Prostate gland (tissue), 2 donors: ENCODE data around the gene INSR. TPM values are rescaled to one million over a fixed set of nuclear protein-coding genes. Genes with fewer than 3 reads are reported as not detected.

Source experiments
- DNase-seq: peaks from one replicate; pipeline ENCODE4 v3.0.0-alpha.2; 2019; ENCODE audit warnings: low spot score
- H3K27ac ChIP-seq, 2 donors: fragments of 200-600 bp; sonication (generic); 2 replicates each; pipeline ENCODE4 v1.5.1; 2017 to 2019
- H3K27me3 ChIP-seq: fragments of 200-600 bp; sonication (generic); replicated peaks from 2 replicates; pipeline ENCODE4 v1.5.1; 2019; ENCODE audit not compliant: insufficient read depth
- H3K36me3 ChIP-seq, 2 donors: fragments of 200-600 bp; sonication (generic); 1 replicate in 1 of 2; 2 replicates in 1 of 2; pipeline versions ENCODE4 v1.5.1 to v1.8.1; 2017 to 2019
- H3K4me1 ChIP-seq: fragments of 200-600 bp; sonication (generic); replicated peaks from 2 replicates; pipeline ENCODE4 v1.5.1; 2019
- H3K4me3 ChIP-seq, 2 donors: fragments of 200-600 bp; sonication (generic); 2 replicates each; pipeline ENCODE4 v1.5.1; 2017 to 2019
- H3K9me3 ChIP-seq: fragments of 200-600 bp; sonication (generic); 2 replicates; pipeline ENCODE4 v1.5.1; 2017
- CTCF ChIP-seq, 4 experiments: fragments of 200-600 bp in 2 of 4; fragments of 450-650 bp in 2 of 4; sonication (generic) in 2 of 4; IDR thresholded peaks; 1 replicate in 3 of 4; 2 replicates in 1 of 4; pipeline ENCODE4 v1.5.1; 2016 to 2019; ENCODE audit warnings: antibody characterized with exemption in 4 of 4, mild to moderate bottlenecking in 2 of 4, moderate library complexity in 2 of 4
- POLR2A ChIP-seq: fragments of 450-650 bp; IDR thresholded peaks from one replicate; pipeline ENCODE4 v1.6.1; 2016; ENCODE audit warnings: antibody characterized with exemption, mild to moderate bottlenecking
- POLR2AphosphoS5 ChIP-seq: sonication (generic); formaldehyde crosslinking; IDR thresholded peaks from one replicate; pipeline ENCODE4 v1.6.1; 2017; ENCODE audit warnings: antibody characterized with exemption
- WGBS: methylation state at CpG from one replicate; pipeline ENCODE4 v1.1.5; 2018; 5-methylcytosine and 5-hydroxymethylcytosine counted together
- intact Hi-C: fragments of 100-400 bp; cut with DNase I; formaldehyde crosslinking; loops from one replicate; pipeline ENCODE4 v1.14.2; 2022
- total RNA-seq, 2 donors: library from RNA; depleted of rRNA; stranded (reverse); fragments of >200 nt; gene quantifications; one replicate each; pipeline ENCODE4 v1.1.0, GENCODE V29; 2016

The INSR gene
- total RNA-seq, 2 donors from 2014 or later = 51.2 to 124 TPM

GRCh38 chr19:7288131-7288530 lies 6.1 kb downstream of the INSR start:
- TF ChIP-seq CTCF (IDR thresholded peaks at IDR 0.05) (no peak), POLR2A (no peak), POLR2AphosphoS5 (no peak)
- H3K27me3 ChIP-seq = no peaks in the 10 kb centered on the region
- H3K4me1 ChIP-seq = no peaks in the 10 kb centered on the region
- no peak overlapping the region for H3K27ac ChIP-seq
- H3K4me3 ChIP-seq = no peak overlapping the region
- no peak for DNase-seq
- whole genome bisulfite sequencing = 93% methylated on average over 1 of the region's 1 CpG
- H3K9me3 ChIP-seq = no peaks in the 10 kb centered on the region
- H3K36me3 ChIP-seq = no peaks in the 10 kb centered on the region
- intact Hi-C loops = no loop called here

DNA sequence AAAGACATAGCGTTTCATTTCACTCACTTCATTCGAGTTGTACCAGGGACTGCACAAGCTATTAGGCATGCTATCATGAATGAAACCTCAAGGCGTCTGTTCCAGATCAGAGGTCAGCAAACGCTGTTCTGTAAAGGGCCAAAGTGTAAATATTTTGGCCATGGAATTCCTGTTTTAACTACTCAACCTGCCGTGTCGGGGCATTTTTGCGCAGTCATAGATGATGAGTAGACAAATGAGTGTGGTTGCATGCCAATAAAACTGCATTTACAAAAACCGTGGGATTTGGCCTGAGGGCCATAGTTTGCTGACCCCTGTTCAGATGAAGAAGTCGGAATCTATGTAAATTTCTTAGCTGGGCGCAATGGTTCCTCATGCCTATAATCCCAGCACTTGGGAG lies 6.5 kb downstream of the INSR start:
- intact Hi-C loops = no loop called here
- no peak for DNase-seq
- H3K36me3 ChIP-seq = no peaks in the 10 kb centered on the region
- no peak overlapping the region for H3K4me3 ChIP-seq
- no peaks in the 10 kb centered on the region for H3K4me1 ChIP-seq
- H3K27me3 ChIP-seq = no peaks in the 10 kb centered on the region
- H3K9me3 ChIP-seq = no peaks in the 10 kb centered on the region
- TF ChIP-seq POLR2AphosphoS5 (no peak), POLR2A (no peak), CTCF (IDR thresholded peaks at IDR 0.05) (no peak)
- H3K27ac ChIP-seq = no peak overlapping the region
- 63% methylated on average over 10 of the region's 10 CpGs for WGBS

GRCh38 chr19:7280940-7281666 lies 13.1 kb downstream of the INSR start:
- no peaks in the 10 kb centered on the region for H3K9me3 ChIP-seq
- intact Hi-C loops = no loop called here
- no peak overlapping the region for H3K27ac ChIP-seq
- H3K4me3 ChIP-seq = no peak overlapping the region
- TF ChIP-seq POLR2A = no peak
- TF ChIP-seq CTCF (IDR thresholded peaks at IDR 0.05) = no peak
- no peak for TF ChIP-seq POLR2AphosphoS5
- WGBS = 81% methylated on average over 10 of the region's 10 CpGs
- DNase-seq = no peak
- no peaks in the 10 kb centered on the region for H3K36me3 ChIP-seq
- H3K4me1 ChIP-seq = no peaks in the 10 kb centered on the region
- no peaks in the 10 kb centered on the region for H3K27me3 ChIP-seq

DNA sequence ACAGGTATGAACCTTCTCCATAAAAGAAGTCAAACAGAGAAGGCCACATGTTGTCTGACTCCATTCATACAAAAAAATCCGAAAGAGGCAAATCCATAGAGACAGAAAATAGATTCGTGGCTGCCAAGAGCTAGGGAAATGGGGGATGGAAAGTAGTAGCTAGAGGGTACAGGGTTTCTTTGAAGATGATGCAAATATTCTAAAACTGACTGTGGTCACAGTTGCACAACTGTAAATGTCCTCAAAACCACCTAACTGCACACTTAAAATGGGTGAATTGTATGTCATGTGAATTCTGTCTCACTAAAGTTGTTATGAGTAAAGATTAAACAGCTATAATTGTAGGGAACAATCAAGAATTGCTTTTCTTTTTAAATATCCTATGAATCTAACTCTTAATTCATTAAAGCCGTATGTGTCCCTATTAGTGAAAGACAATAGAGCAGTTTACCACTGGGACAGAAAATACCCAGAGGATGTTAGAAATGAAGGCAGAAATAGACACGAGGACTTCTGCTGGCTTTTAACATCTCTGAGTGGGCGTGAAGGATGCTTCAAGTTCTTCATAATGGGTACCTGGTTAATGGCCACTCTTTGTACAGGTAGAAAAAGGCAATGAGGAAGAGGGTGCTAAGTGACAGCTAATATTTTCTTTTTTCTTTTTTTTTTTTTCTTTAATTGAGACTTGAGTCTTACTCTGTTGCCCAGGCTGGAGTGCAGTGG lies 21.2 kb downstream of the INSR start:
- H3K36me3 ChIP-seq = no peaks in the 10 kb centered on the region
- intact Hi-C loops = no loop called here
- TF ChIP-seq POLR2AphosphoS5 (no peak), CTCF (IDR thresholded peaks at IDR 0.05) (no peak), POLR2A (no peak)
- H3K9me3 ChIP-seq = no peaks in the 10 kb centered on the region
- H3K4me1 ChIP-seq = no peaks in the 10 kb centered on the region
- H3K27ac ChIP-seq = no peak overlapping the region
- no peak for DNase-seq
- H3K4me3 ChIP-seq = no peak overlapping the region
- 79% methylated on average over 5 of the region's 5 CpGs for WGBS
- no peaks in the 10 kb centered on the region for H3K27me3 ChIP-seq

DNA sequence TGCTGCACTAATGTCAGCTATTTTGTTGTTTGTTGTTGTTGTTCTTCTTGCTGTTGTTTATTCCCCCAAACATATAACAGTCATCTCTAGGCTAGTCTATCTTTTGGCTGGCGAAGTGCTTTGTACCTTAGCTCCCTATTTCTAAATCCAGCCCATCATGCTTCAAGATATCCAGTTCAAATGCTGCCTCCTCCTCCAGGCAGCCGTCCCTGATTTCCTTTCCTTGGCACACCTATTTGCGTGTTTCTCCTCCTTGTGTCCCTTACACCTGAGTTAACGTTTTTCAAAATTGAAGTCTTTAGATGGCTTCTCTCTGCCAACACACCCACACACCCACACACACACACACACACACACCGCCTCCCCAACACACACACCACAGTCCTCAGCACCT lies 25.5 kb downstream of the INSR start:
- no peaks in the 10 kb centered on the region for H3K36me3 ChIP-seq
- peak overlapping the region in 1 of 2 donors; percentile 0 for H3K27ac ChIP-seq
- WGBS = 90% methylated on average over 5 of the region's 5 CpGs
- no peak for DNase-seq
- no peaks in the 10 kb centered on the region for H3K4me1 ChIP-seq
- intact Hi-C loops = no loop called here
- no peaks in the 10 kb centered on the region for H3K9me3 ChIP-seq
- no peaks in the 10 kb centered on the region for H3K27me3 ChIP-seq
- H3K4me3 ChIP-seq = no peak overlapping the region
- TF ChIP-seq POLR2AphosphoS5 (no peak), POLR2A (no peak), CTCF (IDR thresholded peaks at IDR 0.05) (no peak)
